ENCODE measurements around the gene OLIG1.

The OLIG1 gene

GRCh38 chr21:33101300-33101911 is 31.5 kb downstream of the OLIG1 start:
- DNase-seq (ENCODE audit: low read depth in 2 of 2): no peak

GRCh38 chr21:33105088-33105487 is 35.1 kb downstream of the OLIG1 start:
- DNase-seq (ENCODE audit: low read depth in 2 of 2): no peak

DNA sequence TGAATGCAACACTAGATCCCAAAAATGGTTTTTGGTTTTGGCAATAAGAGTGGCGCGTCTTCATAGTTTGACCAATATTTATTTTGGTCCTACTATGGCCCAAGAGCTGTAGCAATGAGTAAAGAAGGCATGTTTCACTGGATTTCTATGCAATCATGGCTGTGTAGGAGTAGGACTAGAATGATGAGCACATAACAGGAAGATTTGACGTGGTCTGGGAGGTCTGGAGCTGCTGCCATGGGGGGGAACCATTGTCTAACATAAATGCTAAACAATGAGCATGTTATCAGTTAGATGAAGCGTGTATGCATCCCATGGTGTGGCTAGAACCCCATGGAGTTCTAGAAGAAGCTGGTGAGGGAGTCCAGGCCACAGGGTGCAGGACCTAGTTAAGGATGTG is 38.3 kb downstream of the OLIG1 start:
- DNase-seq (ENCODE audit: low read depth in 2 of 2): no peak

DNA sequence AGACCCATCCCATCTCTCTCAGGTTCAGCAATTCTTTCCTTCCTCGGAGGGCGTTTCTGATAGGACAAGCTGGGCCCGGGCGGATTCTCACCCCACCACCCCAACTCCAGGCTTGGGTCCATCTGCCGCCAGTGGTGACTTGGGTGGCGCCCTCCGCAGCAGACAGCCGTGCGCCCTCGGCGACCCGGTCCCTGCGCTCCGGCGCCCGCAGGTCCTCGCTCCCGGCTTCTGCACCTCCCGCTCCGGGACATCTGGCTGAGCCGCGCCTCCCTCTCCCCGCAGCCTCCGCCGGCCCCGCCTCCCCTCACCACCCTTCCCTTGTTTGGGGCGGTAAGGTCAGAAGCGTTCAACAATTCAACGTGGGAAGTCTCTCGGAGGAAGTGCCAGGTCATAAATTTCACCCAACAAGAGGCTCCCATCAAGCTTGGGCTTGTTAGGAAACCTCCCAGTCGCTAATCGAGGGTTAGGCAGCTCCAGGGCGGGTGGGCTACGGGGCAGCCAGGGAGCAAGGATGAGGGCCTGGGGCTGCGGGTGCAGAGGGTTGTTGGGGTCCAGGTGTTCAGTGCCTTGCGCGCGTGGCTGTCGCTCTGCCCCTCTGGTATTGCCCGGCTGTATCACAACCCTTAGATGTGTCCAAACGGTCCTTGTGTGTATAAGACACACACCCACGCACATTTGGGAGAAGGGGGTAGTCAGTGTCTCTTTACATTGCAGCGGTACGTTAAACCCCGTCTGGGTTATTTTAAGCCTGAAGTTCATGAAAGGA is 39.8 kb downstream of the OLIG1 start:
- no peak for DNase-seq (ENCODE audit: low read depth in 2 of 2)

GRCh38 chr21:33110340-33110715 is 40.4 kb downstream of the OLIG1 start:
- no peak for DNase-seq (ENCODE audit: low read depth in 2 of 2)

- no peak for DNase-seq (ENCODE audit: low read depth in 2 of 2)
These were observed 41.6 kb downstream of the OLIG1 start for GRCh38 chr21:33111577-33111976.

- DNase-seq (ENCODE audit: low read depth in 2 of 2): no peak
These were observed 42.2 kb downstream of the OLIG1 start for GRCh38 chr21:33112151-33112550.

GRCh38 chr21:33112681-33113080 is 42.7 kb downstream of the OLIG1 start:
- DNase-seq (ENCODE audit: low read depth in 2 of 2): no peak

GRCh38 chr21:33113131-33113530 is 43.2 kb downstream of the OLIG1 start:
- no peak for DNase-seq (ENCODE audit: low read depth in 2 of 2)

- no peak for DNase-seq (ENCODE audit: low read depth in 2 of 2)
These were observed 44.3 kb downstream of the OLIG1 start for GRCh38 chr21:33114276-33114675.

DNA sequence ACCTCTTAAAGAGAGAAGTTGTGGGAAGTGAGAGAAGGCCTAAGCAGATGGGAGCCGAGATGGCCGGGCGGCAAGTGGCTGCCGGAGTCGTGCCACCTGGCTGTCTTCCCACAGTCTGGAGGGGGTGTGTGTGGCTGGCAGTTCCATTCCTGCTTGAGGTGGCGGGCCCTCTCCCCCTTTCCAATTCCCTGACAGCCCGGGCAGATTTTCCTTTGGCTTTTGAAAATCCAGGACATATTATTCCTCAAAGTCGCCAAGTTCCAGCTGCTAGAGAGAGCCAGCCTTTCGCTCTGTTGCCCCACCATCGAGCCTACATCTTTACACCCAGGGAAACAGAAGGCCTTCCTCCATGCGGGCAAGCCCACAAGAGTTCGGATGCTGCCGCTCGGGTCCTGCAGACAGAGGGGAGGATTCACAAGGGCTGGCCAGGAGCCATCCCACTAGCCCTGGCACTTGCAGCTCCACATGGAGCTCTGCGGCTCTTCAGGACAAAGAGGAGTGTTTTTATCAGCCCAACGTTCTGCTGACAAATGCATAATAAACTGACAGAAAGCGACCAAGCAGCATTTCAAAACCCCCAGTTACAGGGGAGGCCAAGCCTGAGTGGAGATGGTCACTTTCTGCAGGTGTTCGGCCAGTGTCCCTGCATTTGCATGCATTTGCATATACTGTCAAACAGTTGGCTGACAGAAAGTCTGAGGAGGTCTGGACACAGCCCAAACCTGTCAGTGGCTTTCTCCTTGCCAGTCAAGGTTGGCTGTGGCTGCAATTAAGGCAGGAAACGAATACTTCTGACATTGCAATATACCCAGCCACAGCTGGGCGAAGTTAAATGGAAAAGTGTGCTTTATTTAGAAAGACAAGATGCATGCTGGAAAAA is 45.9 kb downstream of the OLIG1 start:
- DNase-seq (ENCODE audit: low read depth in 2 of 2): no peak

GRCh38 chr21:33116676-33117075 is 46.7 kb downstream of the OLIG1 start:
- no peak for DNase-seq (ENCODE audit: low read depth in 2 of 2)

DNA sequence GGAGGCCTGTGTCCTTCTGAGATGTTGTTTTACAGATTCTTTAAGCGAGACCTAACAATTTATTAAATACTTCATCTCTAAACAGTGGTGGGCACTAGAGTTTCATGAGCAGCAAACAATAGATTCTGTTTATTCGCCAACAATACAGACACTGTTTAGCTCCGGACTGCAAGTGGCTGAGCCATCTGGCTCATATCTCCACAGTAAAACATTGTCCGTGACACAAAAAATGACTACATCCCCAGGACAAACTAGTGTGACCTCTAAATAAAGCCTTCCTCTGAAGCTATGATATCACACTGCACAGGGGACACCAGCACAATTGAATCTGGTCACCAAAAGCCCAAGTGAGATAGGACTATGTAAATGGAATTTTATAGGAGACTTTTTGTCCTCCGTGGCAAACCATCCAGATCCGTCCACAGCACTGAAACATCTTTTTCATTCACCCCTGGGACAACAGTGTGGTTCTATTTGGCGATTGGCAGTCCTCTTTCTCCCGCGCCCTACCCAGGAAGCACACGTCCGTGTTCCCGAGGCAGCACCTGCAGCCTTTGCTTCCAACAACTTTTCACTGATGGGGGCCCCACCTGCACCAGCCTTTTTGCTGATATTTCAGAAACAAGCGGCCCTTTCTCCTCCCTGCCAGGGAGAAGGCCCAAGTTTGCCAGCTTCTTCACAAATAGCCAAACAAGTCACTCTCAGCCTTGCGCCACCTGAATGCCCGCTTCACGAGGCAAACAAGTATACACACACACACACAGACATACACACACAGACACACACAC is 47.4 kb downstream of the OLIG1 start:
- no peak for DNase-seq (ENCODE audit: low read depth in 2 of 2)
